Measurements from ENCODE around the gene FGF22.
"Not testable (repeated sequence)": the region's sequence is repeated elsewhere in the genome, so short reads cannot be mapped to it uniquely, and the experiment has no call there.

The FGF22 gene

DNA sequence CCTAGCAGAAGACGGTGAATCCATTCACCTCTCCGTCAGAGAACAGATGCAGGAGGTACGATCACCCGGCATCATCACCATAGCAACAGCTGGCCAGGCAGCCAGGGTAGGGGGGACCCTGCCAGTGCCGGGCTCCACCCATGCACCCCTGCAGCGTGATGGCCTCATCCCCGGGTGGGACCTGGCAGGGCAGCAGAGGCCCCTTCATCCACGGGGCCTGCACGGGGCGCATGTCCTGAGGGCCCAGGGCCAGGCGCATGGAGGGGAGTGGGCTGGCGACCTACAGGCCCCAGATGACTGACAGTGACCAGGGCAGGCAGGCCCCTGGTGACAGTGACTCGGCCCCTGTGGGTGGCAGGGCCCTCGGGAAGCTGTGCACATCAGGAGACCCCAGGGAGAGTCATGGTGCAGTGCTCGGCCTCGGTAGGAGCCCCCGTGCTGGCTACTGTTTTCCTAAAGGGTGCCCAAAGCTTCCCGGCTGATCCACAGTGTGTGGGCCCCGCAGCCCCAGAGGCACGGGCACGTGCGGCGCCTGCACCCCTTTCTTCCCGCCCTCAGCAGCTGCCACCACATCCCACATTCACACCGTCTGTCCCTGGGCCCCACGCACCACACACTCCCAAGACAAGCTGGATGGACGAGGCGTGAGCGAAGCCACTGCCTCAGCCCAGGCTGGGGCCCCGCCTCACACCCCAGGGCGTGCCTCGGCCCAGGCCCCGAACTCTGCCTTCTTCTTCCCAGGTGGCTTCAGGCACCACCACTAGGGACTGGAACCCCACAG, 18.6 kb downstream of the FGF22 start:
- DNase-seq (ENCODE audit: low spot score) = no peak
- FAIRE-seq = no peak

DNA sequence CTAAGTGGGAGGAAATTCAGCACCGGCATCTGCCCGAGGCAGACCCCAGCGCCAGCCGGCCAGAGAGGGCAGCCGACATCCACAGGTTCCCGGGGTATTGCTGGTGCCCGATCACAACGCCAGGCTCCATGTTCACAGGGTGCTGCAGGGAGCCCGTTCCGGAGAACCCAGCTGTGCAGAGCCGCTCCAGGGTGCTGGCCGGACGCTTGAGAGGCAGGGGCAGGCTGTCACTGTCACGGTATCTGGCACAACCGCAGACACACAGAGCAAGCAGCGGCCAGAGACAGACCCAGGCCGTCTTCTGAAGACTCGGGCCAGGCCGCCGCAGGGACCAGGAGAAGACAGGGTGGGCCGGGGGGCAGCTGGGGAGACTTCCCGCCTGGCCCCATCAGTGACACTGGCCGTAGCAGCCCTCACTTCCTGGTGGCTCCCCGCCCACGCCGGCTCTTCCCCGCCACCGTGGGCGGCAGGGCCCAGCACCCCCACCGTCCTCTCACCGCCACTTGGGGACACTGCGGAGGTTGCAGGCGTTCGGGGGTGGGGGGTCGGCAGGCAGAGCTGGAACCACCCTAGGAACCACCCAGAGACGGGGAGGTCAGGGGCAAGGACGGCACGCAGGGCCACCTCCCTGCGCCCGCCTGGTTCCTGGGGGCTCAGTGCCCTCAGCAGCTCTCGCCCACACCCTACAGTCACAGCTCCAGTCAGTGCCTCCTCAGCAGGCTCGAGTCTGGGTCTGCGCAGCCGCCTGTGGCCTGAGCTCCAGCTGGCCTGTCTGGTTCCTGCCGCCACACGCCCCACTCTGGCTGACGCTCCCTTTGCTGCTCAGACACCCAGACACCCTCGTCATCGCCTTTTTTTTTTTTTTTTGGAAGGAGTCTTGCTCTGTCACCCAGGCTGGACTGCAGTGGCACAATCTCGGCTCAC, 19.5 kb downstream of the FGF22 start:
- no peak for FAIRE-seq
- no peak for DNase-seq (ENCODE audit: low spot score)

DNA sequence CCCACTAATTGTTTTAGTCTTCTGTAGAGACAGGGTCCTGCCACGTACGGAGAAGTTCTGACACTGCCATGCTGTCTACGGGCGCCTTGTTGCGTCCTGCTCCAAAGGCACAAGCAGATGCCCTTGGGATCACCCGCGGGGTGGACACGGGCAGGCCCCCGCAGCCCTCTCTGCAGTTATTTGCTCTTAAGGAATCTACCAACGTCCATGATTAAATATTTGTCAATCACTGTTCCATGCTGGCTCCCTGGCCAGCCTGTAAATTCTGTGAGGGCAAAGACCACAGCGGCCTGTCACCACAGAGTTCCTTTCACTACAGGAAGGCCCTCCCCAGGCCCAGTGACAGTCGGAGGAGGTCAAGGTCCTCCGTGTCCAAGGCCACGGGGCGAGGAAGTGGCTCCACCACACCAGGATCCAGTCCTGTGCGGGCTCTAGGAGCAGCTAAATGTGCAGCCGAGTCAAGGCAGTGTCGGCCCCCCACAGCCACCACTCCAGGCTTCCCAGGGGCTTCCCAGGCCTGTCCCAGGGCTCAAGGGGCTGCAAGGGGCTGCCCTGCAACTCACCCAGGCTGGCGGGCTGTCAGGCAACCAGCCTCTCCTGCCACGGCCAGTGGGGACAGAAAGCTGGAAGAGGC, 21.2 kb downstream of the FGF22 start:
- FAIRE-seq (no peak), DNase-seq (ENCODE audit: low spot score) (no peak)

DNA sequence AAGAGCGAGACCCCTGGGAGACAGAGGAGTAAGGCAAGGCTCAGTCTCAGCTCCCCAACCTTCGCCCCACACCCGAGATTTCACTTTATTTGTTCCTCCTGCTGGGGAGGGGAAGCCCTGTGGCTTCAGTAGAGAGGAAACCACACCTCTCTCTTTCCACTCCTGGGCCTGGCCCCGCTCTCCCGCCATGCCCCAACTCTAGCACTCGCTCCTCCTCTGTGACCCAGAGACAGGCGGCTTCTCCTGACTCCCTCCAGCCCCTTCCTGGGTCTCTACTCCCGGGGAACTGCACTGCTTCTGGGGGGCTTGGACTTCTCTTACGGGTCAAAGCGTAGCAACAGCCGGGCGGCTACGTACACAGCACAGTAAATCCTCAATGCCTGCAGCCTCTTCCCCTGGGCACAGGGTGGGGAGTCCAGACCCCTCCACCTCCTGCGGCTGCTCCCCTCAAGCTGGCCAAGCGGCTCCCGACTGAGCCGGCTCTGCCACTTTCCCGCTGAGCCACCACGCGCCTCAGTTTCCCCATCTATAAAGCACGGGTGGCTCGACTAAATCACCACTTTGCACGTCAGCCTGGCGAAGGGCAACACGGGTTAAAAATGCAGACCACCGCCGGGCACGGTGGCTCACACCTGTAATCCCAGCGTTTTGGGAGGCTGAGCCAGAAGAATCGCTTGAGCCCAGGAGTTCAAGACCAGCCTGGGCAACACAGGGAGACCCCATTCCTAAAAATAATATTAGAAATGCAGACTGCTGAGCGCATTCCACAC, 21.9 kb downstream of the FGF22 start:
- no peak for DNase-seq (ENCODE audit: low spot score)
- no peak for FAIRE-seq

DNA sequence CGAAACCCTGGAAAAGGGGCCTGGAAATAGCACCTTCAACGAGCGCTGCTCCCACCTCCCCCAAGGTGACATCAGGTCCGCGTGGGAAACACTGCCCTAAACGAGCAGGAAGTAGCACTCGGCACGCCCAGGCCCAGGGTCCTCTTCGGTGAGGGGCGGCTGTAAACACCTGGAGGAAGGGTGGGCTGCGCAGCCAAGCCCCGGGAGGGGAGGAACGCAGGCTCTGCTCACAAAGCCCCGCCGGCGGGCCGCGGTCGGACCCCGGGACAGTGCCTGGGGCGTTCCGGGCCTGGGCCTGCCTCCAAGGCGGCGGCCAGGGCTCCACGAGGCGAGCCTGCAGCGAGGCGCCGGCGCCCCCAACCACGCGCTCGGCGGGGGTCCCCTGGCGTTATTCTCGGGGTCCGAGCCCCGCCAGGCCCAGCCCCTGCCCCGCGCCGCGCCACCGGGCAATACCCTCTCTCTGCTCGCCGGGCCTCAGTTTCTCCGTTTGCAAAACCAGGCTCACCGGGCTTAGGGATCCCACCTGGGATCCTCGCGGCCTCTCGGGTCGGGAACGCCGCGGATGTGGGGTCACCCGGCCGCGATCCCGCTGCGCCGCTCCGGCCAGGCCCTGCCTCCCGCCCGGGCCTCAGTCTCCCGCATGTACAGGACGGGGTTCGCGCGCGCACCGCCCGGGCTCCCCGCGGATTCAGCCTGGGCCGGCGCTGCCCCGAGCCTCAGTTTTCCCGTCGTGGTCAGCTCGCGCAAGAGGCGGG, 22.7 kb downstream of the FGF22 start:
- no peak for DNase-seq (ENCODE audit: low spot score)
- FAIRE-seq = no peak

DNA sequence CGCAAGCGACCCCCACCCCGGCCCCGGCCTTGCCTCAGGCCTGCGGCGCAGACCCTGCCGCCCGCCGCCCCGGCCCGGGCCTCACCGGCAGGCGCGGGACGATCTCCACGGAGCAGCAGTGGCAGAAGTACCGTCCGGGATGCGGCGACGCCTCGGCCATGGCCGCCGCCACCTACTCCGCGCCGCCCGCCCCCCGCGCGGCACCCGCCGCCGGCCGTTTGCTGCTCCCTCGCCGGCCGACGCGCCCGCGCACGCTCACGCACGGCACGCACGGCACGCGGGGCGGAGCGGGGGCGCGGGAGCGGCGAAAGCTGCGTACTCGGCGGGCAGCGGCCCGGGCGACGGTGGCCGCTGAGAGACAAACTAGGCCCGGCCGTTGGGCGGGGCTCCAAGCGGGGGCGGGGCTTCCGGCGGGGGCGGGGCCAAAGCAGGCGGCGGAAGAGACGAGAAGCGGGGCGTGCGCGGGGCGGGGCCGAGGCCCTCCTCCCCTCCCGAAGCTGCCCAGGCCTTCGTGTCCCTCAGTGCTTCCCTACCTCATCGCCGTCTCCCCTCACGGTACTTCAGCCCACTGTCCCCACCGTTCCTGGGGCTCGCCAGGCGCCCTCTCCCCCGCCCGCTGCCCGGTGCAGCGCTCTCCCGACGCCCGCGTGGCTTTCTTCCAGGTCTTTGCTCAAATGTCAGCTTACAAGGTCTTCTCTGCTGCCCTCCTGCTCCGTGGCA, 23.4 kb downstream of the FGF22 start, which contains the start of gene RNF126:
TSS of gene RNF126 (minus strand) at position 253 of the 720 bp plus-strand sequence. CDS start at position 160, 93 bp downstream.
- FAIRE-seq (peak; percentile 75), DNase-seq (ENCODE audit: low spot score) (peak; percentile 90)

DNA sequence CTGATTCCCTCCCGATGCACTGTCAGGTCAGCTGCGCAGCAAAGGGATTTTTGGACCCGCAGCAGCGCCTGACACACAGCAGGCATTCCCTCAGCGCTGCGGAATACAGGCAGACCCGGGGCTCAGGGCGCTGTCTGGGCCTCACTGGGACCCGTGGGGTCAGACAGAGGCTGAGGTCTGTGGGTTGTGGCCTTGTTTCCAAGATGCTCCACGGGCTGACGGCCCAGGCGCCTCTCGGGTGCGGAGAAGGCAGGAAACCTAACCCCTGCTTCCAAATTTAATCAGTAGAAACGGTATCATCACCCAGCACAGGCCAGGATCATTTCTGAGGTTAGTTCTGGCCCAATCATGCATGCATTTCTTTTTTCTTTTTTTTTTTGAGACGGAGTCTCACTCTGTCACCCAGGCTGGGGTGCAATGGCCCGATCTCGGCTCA, 24.0 kb downstream of the FGF22 start:
- no peak for FAIRE-seq

DNA sequence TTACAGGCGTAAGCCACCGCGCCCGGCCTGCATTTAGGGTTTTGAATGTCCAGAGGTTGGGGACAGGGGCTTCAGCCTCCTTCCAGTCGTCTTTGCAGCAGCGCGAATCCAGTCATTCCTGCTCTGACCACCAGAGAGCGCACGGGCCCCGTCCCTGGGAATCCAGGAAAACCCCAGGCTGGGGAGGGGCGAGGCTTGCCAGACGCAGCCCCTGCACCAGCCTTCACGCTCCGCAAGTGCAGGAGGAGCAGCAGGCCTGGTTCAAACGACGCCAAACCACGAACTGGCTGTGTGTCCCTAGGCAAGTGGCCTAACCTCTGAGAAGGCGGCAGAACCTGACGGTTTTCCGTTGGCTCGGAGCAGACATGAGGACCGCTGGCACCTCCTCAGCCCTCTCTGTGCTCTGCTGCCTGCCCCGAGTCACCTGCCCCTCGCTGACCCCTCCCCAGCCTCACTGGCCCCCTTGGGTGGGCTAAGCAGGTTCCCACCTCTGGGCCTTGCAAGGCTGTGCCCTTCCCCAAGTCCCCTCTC, 25.3 kb downstream of the FGF22 start:
- peak; percentile 75 for DNase-seq (ENCODE audit: low spot score)
- no peak for FAIRE-seq

More for the DNA sequence above, 24.0 kb downstream of the FGF22 start:
- DNase-seq (ENCODE audit: low spot score) = no peak

DNA sequence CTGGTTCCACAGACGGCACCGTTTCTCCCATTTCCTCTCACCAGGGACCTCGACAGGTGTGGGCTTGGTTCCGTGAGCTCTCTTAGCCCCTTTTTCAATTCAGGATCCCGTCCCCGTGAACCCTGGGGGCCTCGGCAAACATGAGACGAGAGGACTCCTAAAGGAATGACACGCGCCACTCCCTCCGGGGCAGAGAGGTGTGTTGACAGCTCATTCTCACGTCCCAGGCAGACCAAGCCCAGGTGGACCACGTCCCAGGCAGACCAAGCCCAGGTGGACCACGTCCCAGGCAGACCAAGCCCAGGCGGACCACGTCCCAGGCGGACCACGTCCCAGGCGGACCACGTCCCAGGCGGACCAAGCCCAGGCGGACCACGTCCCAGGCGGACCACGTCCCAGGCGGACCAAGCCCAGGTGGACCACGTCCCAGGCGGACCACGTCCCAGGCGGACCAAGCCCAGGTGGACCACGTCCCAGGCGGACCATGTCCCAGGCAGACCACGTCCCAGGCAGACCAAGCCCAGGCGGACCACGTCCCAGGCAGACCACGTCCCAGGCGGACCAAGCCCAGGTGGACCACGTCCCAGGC, 27.4 kb downstream of the FGF22 start:
- not testable (repeated sequence) for DNase-seq (ENCODE audit: low spot score); FAIRE-seq

DNA sequence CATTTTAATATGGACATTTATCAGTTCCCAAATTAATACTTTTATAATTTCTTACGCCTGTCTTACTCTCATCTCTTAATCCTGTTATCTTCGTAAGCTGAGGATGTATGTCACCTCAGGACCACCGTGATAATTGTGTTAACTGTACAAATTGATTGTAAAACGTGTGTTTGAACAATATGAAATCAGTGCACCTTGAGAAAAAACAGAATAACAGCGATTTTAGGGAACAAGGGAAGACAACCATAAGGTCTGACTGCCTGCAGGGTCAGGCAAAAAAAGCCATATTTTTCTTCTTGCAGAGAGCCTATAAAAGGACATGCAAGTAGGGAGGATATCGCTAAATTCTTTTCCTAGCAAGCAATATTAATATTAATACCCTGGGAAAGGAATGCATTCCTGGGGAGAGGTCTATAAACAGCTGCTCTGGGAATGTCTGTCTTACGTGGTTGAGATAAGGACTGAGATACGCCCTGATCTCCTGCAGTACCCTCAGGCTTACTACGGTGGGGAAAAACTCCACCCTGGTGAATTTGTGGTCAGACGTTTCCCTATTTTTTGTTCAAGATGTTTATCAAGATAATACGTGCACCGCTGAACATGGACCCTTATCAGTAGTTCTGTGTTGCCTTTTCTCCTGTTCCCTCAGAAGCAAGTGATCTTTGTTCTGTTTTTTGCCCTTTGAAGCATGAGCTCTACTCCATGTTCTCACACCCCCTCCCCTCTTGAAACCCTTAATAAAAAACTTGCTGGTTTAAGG, 29.2 kb downstream of the FGF22 start:
- FAIRE-seq = not testable (repeated sequence)

DNA sequence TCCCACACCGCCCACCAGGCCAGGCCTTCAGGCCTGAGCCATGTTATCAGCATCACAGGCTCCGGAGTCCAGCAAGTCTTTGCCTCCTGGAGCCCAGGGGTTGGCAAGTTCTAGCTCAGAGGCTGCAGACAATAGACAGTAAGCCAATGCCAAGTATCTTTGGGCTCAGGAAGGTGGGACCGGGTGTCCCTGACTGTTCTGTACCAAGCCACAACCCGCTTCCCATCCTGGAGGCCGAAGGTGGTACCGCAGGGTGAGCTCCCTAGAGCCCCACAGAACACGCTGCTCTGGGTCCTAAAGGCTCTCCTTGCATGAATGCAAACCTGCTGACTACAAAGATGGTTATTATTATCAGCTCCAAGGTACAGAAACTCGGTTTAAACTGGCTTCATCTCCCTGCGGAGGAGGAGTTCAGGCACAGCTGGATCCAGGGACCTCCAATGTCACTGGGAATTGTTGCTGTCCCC, 31.0 kb downstream of the FGF22 start:
- FAIRE-seq (no peak), DNase-seq (ENCODE audit: low spot score) (no peak)

More for the DNA sequence above, 29.2 kb downstream of the FGF22 start:
- not testable (repeated sequence) for DNase-seq (ENCODE audit: low spot score)

DNA sequence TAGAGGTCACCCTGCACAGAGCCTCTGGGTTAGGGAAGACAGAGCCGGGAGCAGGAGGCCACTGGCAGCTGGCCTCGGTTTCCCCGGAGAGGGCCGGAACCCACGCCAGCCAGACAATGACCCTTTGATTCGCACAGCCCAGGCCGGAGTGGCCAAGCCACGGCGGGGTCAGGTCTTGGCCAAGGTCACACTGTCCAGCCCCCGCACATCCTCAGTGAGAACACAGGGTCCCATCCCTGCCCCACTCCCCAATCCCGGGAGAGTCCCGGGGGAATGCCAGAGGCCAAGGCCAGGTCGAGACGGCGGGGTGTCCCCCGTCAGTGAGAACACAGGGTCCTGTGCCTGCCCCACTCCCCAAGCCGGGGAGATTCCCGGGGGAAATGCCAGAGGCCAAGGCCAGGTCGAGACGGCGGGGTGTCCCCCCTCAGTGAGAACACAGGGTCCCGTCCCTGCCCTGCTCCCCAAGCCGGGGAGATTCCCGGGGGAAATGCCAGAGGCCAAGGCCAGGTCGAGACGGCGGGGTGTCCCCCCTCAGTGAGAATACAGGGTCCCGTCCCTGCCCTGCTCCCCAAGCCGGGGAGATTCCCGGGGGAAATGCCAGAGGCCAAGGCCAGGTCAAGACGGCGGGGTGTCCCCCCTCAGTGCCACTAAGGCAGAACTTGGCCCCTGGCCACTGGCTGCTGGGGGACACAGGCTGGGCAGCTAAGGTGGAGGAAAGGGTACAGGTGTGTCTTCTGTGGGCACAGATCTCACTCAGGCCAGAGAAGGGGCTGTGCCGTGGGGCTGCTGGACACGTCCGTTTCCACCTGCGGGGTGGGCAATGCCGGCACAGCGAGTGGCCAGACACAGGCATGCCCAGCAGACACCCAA, 34.8 kb downstream of the FGF22 start:
- DNase-seq (ENCODE audit: low spot score) (no peak), FAIRE-seq (no peak)

DNA sequence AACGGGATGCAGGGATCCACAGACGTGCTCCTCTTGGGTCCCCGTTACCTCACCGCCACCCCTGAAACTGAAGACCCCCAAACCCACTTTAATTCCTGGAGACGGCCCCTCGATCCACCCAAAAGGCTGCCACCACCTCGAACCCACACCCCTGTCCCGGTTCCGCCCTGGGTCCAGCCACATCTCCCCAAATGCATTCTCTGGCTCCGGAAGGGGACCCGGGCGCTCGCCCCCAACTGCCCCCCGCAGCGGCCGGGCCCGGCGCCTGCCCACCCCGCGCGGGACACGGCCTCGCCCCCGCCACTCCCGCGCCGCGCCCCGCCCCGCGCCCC, 36.3 kb downstream of the FGF22 start:
- DNase-seq (ENCODE audit: low spot score) (no peak), FAIRE-seq (no peak)

DNA sequence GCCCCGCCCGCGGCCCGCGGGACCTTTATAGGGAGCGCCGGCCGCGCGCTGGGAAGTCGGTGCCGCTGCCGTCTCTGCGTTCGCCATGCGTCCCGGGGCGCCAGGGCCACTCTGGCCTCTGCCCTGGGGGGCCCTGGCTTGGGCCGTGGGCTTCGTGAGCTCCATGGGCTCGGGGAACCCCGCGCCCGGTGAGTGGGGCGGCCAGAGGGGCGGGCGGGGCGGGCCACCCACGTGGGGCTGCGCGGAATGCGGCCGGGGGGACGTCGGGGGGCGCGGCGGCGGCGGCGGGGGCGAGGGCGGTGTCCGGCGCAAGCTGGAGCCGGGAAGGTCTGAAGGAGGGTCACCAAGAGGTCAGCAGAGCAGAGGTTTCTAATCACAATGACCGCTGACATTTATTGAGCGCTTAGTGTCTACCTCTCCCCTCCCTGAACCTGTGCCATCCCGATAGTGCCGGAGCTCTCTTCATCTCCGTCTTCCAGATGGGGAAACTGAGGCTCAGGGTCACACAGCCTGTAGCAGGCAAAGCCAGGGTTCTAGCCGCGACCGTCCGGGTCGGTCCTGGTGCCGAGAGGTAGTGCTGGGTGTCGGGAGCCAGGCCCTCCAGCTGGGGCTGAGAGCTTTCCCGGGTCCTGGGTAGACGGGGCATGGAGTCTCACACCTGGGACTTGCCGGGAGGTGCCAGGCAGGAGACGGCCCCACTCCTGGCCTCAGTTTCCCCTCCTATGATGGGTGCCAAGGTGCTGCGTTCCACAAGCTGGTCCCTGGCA, 36.8 kb downstream of the FGF22 start, which contains the start of gene FSTL3:
TSS of gene FSTL3 (plus strand) at position 54 of the 767 bp plus-strand sequence. CDS start at position 86, 32 bp downstream.
- FAIRE-seq (no peak), DNase-seq (ENCODE audit: low spot score) (peak; percentile 50)

DNA sequence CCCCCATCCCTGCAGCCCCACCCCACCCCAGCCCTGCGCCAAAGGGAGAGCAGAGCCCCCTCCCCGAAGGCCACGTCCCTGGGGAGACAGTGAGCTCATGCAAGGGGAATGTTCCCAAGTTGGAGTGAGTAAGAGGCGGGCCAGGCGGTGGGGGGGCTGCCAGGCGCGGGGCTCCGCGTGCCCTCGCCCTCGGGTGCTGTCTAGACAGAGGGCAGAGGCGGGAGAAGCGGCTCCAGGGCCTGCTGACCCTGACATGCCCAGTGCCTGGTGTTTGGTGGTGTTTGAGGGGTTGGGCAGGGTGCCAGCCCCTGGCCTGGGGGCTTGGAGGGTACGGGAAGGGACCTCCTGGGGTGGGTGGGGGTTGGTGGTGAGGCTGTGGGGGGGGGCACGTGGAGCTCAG, 37.5 kb downstream of the FGF22 start:
- peak; percentile 23 for FAIRE-seq
- peak; percentile 79 for DNase-seq (ENCODE audit: low spot score)

Measured in urothelium cell line (cell line).